ENCODE measurements around the gene SEMA6B. TPM values are rescaled to one million over a fixed set of nuclear protein-coding genes. Genes with fewer than 3 reads are reported as not detected.

The SEMA6B gene
- total and polyA plus RNA-seq, 2 of the 8 experiments (the other 6 are each of a cell fraction or from before 2014, with no cell fraction given): 31.3 to 54.4 TPM

DNA sequence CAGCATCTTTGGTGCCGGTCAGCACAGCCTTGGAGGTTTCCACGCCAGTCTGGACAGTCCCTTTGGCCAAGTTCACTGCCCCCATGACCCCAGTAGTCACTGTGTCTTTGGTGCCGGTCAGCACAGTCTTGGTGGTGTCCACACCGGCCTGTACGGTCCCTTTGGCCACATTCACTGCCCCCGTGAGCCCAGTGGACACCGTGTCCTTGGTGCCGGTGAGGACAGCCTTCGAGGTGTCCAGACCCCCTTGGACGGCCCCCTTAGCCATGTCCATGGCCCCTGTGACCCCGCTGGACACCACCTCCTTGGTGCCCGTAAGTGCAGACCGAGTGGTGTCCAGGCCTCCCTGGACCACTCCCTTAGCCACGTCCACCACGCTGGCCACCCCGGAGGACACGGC lies 46.2 kb downstream of the SEMA6B start:
- Histone ChIP-seq H3K4me3 (ENCODE audit: extremely low read depth in 1 of 4, insufficient read depth in 2 of 4, low read depth in 3 of 4, low read length in 4 of 4) (no peak overlapping the region), H3K79me2 (ENCODE audit: control insufficient read depth in 1 of 2, insufficient read depth in 2 of 2, low read length in 2 of 2) (no peaks in the 10 kb centered on the region), H2BK20ac (ENCODE audit: low read length) (no peak overlapping the region), H2BK120ac (replicated peaks; ENCODE audit: low read depth, low read length) (no peak overlapping the region), H3K23ac (ENCODE audit: insufficient read length) (no peak overlapping the region), H3K9me3 (ENCODE audit: insufficient read depth in 2 of 2, low read depth in 1 of 2, low read length in 1 of 2) (no peaks in the 10 kb centered on the region), H3K56ac (replicated peaks; ENCODE audit: insufficient read length, low read depth, low read length) (no peak overlapping the region), H4K5ac (ENCODE audit: insufficient read length, low read depth, low read length) (no peak overlapping the region), H3K9ac (replicated peaks in 1 of 4; ENCODE audit: extremely low read depth in 1 of 4, low read depth in 3 of 4, low read length in 3 of 4) (no peak overlapping the region), H2BK12ac (ENCODE audit: low read depth, low read length) (no peak overlapping the region), H3K23me2 (ENCODE audit: low read depth, low read length) (no peaks in the 10 kb centered on the region), H4K20me1 (replicated peaks in 1 of 2; ENCODE audit: control insufficient read depth in 1 of 2, insufficient read depth in 2 of 2, low read length in 2 of 2) (peaks cover 3 to 4% of the 10 kb centered on the region in 2 experiments), H2AFZ (ENCODE audit: low read length) (no peak overlapping the region), H2BK5ac (ENCODE audit: low read depth, low read length) (no peak overlapping the region), H4K8ac (ENCODE audit: extremely low read depth, insufficient read depth, low read length) (no peak overlapping the region; the same call in 1 of the 2 replicates), H3K27ac (ENCODE audit: low read depth, low read length) (no peak overlapping the region), H3K79me1 (ENCODE audit: low read depth, low read length) (no peaks in the 10 kb centered on the region), H3K4me2 (ENCODE audit: insufficient read depth in 1 of 2, low read depth in 2 of 2, low read length in 2 of 2) (no peak overlapping the region), H2BK15ac (ENCODE audit: low read length) (no peak overlapping the region), H3K4me1 (replicated peaks in 1 of 4; ENCODE audit: control insufficient read depth in 3 of 4, insufficient read depth in 4 of 4, low read length in 3 of 4) (peaks cover 0 to 3% (median under 1%) of the 10 kb centered on the region in 4 experiments; a peak in 1 of 7 replicates), H2AK5ac (ENCODE audit: low read depth, low read length) (no peak overlapping the region), H3K27me3 (replicated peaks in 1 of 4; ENCODE audit: control insufficient read depth in 3 of 4, extremely low read depth in 1 of 4, insufficient read depth in 3 of 4, low read length in 3 of 4) (peaks cover 4 to 44% (median 34%) of the 10 kb centered on the region in 4 experiments), H3K4ac (replicated peaks; ENCODE audit: insufficient read length, low read depth, low read length) (no peak overlapping the region), H3K36me3 (ENCODE audit: control insufficient read depth in 2 of 4, insufficient read depth in 4 of 4, low read length in 3 of 4) (no peaks in the 10 kb centered on the region), H3K18ac (ENCODE audit: extremely low read depth, low read length) (no peak overlapping the region), H4K91ac (replicated peaks; ENCODE audit: insufficient read length, low read length) (no peak overlapping the region), H3K14ac (ENCODE audit: insufficient read length) (no peak overlapping the region)
- TF ChIP-seq CBX5 (IDR thresholded peaks at IDR 0.05; ENCODE audit: low read depth, low read length) (no peak), GABPA (IDR thresholded peaks at IDR 0.05; ENCODE audit: borderline replicate concordance, insufficient read depth, low read length) (no peak), TCF12 (IDR thresholded peaks at IDR 0.05; ENCODE audit: low read depth, low read length) (no peak), SUZ12 (IDR thresholded peaks at IDR 0.05; ENCODE audit: low read length) (no peak), CHD2 (IDR thresholded peaks at IDR 0.05; ENCODE audit: low read length) (no peak), TAF1 (IDR thresholded peaks at IDR 0.05; ENCODE audit: low read depth, low read length) (no peak), FOSL1 (IDR thresholded peaks at IDR 0.05; ENCODE audit: insufficient read depth, low read depth, low read length) (no peak), JUN (IDR thresholded peaks at IDR 0.05; ENCODE audit: low read depth, low read length) (no peak)
- no peak for FAIRE-seq
- DNase-seq (ENCODE audit: low read depth in 1 of 2, low spot score in 2 of 2): no peak
- CTCF ChIA-PET (ENCODE audit: partially characterized antibody): interaction anchor here (5.8 kb wide), 1 partner anchor 14 kb away, joined by 62 read pairs; no protein-coding TSS in a partner anchor
- WGBS, 2 experiments (ENCODE audit: extremely low coverage in 1 of 2, insufficient coverage in 1 of 2, insufficient read length in 1 of 2, insufficient replicate concordance in 2 of 2, low coverage in 1 of 2, low lambda C conversion rate in 2 of 2, missing lambda C conversion rate in 1 of 2): 94% methylated on average over 13 of the region's 17 CpGs; no CpG with 5 or more reads in 1 of the 2 experiments
- POLR2A ChIA-PET (ENCODE audit: partially characterized antibody): interaction anchor here (0.6 to 1.1 kb wide), 2 partner anchors 11 to 392 kb away, joined by 3 to 4 read pairs; no protein-coding TSS in a partner anchor

All from H1 (cell line).